Central memory CD4-positive, alpha-beta T cell (primary cell): ENCODE results near the gene MOK.
"Not testable (repeated sequence)": the region's sequence is repeated elsewhere in the genome, so short reads cannot be mapped to it uniquely, and the experiment has no call there.

Source experiments
- DNase-seq: peaks from one replicate; pipeline ENCODE4 v3.0.0; 2022
- total RNA-seq, 3 experiments: gene quantifications; one replicate each; lab custom pipeline; 2026; lab: John Stamatoyannopoulos, UW

The MOK gene, protein sequence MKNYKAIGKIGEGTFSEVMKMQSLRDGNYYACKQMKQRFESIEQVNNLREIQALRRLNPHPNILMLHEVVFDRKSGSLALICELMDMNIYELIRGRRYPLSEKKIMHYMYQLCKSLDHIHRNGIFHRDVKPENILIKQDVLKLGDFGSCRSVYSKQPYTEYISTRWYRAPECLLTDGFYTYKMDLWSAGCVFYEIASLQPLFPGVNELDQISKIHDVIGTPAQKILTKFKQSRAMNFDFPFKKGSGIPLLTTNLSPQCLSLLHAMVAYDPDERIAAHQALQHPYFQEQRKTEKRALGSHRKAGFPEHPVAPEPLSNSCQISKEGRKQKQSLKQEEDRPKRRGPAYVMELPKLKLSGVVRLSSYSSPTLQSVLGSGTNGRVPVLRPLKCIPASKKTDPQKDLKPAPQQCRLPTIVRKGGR
- total RNA-seq, result 0.92 to 5.0 (median 2.3) reads per million in 3 experiments

DNA sequence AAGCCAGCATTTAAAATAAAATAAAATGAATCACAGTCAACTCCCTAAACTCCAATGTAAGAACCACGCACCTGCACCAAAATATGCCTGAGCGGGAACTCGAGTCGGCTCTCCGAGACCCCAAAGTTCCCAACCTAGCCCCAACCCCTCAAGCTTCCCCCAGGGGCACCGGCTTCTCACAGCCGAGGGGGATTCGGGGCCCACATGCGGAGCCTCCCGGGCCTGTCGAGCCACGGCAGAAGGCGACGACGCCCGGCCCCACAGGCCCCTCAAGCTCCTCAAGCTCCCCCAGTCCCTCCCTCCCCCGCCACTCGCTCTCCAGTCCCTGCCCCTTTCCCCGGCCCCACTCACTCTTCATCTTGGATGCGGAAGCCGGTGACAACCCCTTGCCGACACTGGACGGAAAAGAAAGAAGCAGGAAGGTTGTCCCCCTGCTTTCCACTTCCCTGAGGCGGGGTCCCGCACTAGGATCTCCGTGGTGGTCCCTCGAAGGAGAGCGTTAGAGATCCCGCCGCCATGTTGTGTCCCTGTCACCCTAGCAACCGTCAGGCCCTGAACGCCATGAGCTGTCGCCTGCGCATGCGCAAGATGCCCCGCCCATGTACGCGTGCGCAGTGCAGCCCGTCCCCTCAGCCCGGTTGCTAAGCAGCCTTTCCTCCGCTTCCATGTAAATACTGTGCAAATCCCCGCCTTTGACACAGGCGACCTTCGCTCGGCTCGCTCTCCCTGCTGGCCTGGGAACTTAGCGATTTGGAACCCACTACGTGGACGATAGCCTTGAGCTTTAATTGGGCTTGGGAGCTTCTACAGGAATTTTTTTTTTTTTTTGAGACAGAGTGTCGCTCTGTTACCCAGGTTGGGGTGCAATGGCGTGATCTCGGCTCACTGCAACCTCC lies at the start of gene MOK:
Gene MOK (minus strand): TSS at position 554 of the 896 bp plus-strand sequence. CDS start 196 bp downstream, at position 358.
- DNase-seq, result peak; percentile 98

DNA sequence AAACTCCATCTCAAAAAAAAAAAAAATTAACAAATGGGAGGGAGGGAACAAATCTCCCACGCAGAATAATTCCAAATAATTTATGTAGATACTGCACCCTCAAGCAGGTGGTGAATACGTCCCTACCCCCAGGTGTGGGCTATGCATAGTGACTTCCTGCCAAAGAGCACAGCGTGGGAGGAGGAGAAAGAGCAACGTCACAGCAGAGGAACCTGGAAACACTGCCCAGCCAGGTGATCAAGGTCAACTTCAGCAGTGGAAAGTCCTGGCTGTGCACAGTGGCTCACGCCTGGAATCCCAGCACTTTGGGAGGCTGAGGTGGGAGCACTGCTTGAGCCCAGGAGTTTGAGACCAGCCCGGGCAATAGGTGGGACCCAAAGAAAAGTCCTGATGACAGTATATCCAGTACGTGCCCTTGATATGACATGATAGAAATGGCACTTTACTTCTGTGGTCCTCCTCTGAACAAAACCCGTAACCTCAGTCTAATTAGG lies 48.2 kb upstream of the MOK start:
- no peak for DNase-seq

DNA sequence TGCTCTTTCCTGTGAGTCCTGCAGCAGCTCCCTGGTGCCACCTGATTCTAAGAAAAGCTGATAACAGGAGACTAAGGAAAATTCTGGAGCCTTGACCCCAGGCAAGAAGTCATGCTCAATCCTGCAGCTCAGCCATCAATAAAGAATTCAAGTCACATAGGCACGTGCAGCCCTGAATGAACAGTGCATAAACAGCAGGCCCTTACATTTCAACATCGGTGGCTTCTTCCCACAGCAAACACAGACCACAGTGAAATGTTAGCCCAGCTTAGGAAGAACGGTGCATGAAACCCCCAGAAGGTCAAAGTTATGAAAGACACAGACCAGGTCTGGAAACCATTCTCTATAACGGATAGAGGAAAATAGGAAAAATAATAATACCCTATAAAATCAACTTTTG lies 47.2 kb upstream of the MOK start:
- DNase-seq, result no peak

DNA sequence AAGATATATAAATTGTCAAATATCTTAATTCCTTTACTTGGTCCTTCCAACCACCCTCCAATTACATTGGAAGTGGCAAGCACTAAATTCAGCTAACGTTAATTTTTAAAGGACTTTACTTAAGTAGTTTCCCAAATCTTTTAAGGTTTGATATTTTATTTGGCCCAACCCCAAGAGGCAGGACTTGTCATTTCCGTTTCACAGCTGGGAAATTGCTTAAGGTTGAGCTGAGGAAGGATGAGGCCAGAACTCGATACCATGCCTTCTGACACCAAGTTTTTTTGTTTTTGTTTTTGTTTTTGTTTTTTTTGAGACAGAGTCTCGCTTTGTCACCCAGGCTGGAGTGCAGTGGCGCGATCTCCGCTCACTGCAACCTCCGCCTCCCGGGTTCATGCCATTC lies 46.6 kb upstream of the MOK start:
- not testable (repeated sequence) for DNase-seq

DNA sequence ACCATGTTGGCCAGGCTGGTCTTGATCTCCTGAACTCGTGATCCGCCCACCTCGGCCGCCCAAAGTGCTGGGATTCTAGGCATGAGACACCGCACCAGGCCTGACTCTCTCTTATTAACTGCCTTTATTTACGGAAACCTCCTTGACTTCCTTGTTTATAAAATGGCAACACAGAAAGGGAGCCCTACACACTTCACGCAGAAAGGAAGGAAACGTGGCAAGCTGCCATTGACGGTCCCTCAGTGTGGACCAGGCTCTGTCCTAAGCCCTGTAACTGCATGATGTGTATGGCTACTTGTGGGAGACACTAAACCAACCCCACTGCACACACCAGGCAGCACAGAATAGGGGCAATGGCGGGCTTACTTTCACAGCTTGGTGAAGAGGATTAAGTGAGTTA lies 46.1 kb upstream of the MOK start:
- no peak for DNase-seq

DNA sequence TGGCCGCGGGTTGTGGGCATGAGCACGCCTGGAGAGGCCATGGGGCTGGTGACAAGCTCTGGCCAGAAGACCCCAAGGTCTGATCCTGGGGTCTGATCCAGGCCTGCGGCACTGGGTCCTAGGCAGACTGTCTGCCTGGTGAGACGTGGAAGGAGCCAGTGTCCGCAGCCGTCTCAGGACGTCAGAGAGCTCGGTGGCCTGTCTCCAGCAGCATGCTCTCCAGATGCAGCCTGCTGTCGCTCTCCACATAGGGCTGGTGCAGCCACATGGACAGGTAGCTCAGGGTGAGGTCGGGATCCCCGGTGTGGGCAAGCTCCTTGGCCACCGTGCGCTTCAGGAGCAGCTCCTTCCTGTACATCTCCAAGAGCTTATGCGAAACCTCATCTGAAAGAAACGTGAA lies 43.4 kb upstream of the MOK start:
- no peak for DNase-seq

DNA sequence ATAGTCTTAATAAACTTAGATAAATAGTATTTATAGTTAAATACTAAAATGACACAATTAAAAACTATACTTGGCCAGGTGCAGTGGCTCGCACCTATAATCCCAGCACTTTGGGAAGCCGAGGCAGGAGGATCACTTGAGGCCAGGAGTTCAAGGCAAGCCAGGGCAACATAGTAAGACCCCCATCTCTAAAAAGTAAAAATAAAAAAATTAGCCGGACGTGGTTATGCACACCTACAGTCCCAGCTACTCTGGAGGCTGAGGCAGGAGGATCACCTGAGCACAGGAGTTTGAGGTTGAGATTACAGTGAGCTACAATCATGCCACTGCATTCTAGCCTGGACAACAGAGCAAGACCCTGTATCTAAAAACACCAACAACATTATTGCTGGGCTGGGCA lies 41.7 kb upstream of the MOK start:
- DNase-seq, result no peak

DNA sequence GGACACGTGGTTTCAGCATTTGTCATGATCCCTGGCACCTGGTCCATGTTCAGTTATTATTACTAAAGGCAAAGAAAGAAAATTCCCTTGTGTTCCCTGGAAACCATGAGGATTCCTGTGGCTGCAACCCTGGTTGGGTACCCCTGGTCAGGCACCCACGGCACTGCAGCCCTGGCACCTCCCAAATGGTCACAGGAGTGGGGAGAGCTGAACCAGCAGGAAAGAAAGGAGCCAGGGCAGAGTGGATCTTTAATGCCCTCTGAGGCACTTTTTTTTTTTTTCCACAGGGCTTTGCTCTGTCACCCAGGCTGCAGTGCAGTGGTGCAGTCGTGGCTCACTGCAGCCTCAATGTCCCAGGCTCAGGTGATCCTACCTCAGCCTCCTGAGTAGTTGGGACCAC lies 40.3 kb upstream of the MOK start:
- no peak for DNase-seq

DNA sequence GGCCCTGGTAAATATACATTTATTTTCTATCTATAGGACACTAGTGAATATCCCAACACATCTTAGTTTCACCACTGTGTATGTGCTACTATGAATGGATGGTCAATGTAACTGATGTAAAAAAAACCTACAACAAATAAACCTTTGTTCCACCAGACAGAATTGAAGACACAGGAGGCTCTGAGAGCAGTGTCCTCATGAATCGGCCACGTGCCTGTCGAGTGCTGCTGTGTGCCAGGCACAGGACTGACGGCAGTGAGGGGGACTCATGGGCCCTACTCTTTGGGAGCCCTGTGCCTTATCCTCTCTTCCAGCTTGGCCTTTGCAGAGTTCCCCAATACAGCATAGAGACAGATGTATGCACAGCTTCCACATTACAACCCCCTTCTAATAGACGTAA lies 39.5 kb upstream of the MOK start:
- DNase-seq, result no peak

DNA sequence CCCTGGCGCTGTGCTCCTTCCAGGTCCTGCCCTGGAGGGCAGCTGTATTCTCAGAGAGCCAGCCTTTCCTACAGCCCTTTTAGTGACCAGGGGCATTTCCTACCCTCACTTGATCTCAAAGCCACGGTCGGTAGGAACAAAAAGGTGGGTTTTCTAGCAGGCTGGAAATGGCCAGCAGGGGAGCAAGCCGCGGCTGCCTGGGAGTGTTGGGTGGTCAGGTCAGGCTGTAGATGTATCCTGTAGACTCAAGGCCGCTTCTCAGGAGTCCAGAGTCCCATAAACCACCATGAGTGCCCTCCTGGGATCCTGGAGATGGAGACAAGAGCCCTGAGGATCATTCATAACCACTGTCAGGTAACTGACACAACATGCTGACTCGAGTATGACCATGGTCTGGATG lies 39.1 kb upstream of the MOK start:
- no peak for DNase-seq

DNA sequence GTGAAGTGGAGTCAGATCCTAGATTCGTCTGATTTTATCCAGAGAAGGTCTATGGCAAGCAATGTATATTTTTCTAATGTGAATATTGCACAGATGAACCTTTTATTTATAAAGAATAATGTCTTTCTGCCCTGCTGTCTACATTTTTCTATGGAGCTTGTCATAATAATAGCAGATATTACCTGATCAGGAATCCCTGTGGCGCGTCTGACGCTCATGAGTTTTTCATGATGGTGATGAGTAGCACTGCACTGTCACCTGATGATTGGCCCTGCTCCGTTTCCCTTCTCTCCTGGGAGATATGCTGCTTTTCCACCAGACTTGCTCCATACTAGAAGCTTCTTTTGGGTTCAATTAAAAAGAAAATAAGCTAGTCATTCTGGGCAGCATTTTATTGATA lies 37.3 kb upstream of the MOK start:
- no peak for DNase-seq

DNA sequence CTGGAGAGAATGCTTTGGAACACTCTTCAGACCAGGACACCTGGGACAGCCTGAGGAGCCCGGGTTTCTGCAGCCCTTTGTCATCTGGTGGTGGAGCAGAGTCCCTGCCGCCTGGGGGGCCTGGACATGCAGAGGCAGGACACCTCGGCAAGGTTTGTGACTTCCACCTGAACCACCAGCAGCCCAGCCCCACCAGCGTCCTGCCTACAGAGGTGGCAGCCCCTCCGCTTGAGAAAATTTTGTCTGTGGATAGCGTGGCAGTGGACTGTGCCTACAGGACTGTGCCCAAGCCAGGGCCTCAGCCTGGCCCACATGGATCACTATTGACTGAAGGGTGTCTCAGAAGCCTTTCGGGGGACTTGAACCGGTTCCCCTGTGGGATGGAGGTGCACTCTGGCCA lies 36.6 kb upstream of the MOK start:
- no peak for DNase-seq

DNA sequence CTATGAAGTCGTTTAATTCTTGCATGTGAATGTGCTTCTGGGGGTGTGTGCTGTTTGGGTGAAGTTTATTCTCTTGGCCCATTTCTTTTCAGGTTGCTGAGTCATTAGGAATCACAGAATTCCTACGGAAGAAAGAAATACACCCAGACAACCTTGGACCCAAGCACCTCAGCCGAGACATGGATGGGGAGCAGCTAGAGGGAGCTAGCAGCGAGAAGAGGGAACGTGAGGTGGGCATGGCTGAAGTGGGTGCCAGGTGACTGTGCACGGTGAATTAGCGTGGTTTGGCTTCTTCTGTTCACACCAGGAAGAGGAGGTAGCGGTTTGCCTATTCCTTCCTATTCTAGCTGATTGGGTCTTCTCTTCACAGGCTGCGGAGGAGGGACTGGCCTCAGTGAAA lies 33.8 kb upstream of the MOK start:
- no peak for DNase-seq

DNA sequence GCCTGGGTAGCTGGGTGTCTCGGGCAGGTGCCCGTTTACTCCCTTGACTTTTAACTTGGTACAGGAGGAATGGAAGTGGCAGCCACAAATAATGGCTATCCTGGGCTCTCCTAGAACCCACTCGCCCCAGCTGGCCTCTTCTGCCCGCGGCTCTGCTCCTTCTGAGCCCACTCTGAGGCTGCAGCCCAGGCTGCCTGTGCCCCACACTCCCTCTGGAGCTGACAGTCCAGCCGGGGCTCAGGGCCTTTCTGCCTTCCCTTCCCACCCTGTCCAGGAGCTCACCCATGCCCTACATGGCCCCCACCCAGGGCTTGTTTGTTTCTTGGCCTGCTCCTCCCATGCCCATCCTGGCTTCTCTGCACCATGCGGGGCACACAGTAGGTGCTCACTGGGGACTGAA lies 30.2 kb upstream of the MOK start:
- no peak for DNase-seq

DNA sequence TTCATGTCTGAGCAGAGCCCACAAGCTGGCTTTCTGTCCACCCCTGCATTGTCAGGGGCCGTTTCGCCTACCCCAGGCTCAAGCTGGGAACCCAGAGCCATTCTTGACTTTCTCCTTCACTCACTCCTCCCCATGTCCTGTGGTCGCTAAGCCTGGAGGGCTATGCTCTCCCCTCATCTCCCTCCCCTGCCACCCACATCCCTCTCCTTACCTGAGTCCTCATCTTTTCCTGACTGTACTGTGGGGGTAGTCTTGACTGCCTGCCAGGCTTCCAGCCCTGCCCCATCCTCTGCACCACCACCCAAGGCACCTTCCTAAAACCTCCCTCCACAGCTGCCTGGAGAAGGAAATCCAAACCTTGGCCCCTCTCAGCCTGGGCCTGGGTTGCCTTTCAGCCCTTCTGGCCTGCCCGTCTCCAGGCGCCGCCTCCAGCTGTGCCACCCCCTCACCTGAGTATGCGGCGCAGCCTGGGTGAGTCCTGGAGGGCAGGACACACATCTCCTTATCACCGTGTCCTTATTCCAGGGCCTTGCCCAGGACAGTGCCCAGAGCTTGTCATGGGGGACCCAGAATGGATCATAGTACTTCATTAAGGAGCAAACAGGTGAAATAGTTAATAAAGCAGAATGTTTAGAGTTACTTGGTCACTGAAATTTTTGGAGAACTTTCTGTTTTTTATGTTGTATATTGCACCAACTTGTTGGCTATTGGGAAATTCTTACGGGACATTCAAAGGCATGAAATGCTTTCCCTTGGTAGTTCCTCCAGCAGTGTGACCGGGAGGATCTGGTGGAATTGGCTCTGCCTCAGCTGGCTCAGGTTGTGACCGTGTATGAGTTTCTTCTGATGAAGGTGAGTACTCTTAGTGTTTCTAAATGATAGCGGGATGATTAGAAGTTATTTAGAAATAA lies 29.1 kb upstream of the MOK start:
- no peak for DNase-seq

DNA sequence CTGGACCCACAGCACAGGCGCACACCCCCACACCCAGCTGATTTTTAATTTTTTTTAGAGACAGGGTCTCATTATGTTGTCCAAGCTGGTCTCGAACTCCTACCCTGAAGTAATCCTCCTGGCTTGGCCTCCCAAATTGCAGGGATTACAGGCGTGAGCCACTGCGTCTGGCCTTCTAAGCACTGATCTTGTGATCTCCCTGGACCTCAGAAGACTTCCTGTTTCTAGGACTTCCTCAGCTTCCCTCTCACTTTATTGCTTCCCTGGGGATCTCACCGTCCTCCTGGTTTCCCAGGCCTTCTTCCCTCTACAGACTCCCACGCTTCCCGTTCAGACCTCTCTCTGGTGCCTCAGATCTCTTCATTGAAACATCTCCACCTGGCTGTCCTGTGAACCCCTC lies 28.4 kb upstream of the MOK start:
- no peak for DNase-seq

DNA sequence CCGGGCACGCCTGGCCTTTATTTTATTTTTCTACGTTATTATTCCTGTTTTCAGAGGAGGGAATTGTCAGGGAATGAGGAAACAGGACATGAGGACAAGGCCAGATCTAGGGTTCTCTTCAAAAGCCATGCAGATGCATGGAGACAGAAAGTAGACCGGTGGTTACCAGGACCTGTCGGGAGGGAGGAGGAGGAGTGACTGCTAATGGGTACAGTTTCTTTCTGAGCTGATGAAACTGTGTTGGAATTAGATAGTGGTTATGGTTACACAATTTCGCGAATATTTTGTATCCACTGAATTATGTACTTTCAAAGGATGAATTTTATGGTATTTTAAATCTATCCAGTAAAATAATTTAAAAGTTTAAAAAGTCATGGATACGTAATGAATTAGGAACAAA lies 25.8 kb upstream of the MOK start:
- no peak for DNase-seq

DNA sequence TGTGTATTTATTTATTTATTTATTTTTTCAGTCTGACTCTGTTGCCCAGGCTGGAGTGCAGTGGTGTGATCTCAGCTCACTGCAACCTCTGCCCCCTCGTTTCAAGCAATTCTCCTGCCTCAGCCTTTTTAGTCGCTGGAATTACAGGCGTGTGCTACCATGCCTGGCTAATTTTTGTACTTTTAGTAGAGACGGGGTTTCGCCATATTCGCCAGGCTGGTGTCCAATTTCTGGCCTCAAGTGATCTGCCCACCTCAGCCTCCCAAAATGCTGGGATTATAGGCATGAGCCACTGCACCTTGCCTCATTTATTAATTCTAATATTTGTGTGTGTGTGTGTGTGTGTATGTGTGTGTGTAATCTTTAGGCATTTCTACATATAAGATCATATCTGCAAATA lies 24.4 kb upstream of the MOK start:
- not testable (repeated sequence) for DNase-seq

DNA sequence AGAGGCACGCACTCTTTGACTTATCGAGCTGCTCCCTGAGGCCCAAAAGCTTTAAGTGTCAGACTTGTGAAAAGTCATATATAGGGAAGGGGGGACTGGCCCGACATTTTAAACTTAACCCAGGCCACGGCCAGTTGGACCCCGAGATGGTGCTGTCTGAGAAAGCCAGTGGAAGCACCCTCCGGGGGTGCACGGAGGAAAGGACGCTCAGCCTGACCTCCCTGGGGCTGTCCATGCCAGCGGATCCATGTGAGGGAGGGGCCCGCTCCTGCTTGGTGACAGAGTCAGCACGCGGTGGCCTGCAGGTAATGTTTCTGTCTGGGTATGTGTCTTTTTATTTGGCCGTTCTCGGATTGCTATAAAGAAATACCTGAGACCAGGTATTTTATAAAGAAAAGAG lies 21.6 kb upstream of the MOK start:
- no peak for DNase-seq

DNA sequence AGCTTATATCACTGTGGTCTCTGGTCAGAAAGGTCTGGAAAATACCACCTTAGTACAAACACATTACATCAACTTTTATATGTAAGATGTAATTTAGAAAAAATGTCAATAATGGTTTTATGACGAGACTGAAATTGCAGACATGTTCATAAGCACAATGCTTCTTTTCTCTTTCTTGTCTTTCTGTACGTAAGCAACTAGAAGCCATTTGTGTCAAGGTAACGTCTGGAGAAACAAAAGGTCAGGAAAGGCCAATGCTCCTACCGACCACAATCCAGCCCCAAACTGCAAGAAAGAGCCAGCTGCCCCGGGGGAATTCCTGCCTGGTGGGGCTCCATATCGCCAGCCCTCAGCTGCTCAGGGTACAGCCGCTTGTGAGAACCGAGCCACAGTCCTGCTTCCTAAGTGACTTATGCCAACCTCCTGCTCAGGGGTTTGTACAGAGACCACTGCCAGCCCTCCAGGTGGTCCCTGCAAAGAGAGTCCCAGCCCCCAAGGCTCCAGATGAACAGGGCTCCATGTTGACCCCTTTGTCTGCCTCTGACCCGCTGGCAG lies 20.9 kb upstream of the MOK start:
- no peak for DNase-seq

DNA sequence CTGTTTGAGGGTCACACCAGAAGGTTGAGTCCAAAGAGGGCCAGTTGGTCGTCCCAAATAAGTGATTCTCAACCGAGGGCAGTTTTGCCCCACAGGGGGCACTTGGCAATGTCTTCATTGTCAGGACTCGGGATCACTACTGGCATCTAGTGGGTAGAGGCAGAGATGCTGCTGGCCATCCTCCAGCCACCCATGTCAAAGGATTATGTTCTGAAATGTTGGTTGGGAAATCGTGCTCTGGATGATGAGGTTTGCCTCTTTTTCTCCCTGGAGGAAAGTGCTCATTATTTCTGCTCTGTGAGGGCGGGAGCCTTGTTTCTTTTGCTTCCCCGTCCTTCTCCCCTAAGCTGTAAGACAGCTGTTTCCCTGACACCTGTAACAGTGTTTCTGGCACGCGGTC lies 18.1 kb upstream of the MOK start:
- no peak for DNase-seq
